Fibroblast of skin of left biceps (primary cell): ENCODE data around the gene KRT74.
"Not testable (repeated sequence)": the region's sequence is repeated elsewhere in the genome, so short reads cannot be mapped to it uniquely, and the experiment has no call there.

Source experiments
- DNase-seq, 2 experiments: peaks; one replicate each; pipeline ENCODE4 v3.0.0-alpha.2; 2013; ENCODE audit warnings: low read depth in 2 of 2

Gene KRT74

GRCh38 chr12:52603314-52603713, 29.7 kb upstream of the KRT74 start:
- no peak for DNase-seq

- no peak for DNase-seq
These were observed 28.9 kb upstream of the KRT74 start for GRCh38 chr12:52602552-52602951.

GRCh38 chr12:52601671-52602070, 28.0 kb upstream of the KRT74 start:
- no peak for DNase-seq

GRCh38 chr12:52600941-52601481, 27.4 kb upstream of the KRT74 start, which contains the start of gene KRT72:
Gene KRT72, minus strand, starts transcription at chr12:52601463. Its CDS starts 11 bp downstream, at chr12:52601452.
- no peak for DNase-seq

GRCh38 chr12:52600475-52600874, 26.8 kb upstream of the KRT74 start:
- no peak for DNase-seq

- DNase-seq = no peak
These were observed 26.4 kb upstream of the KRT74 start for GRCh38 chr12:52600071-52600470.

GRCh38 chr12:52598966-52599365, 25.3 kb upstream of the KRT74 start:
- no peak for DNase-seq

- DNase-seq = not testable (repeated sequence)
These were observed 20.6 kb upstream of the KRT74 start for GRCh38 chr12:52594237-52594636.

- DNase-seq = no peak
These were observed 17.9 kb upstream of the KRT74 start for GRCh38 chr12:52591521-52591920.

- no peak for DNase-seq
These were observed 16.4 kb upstream of the KRT74 start for GRCh38 chr12:52590021-52590420.

GRCh38 chr12:52587563-52587962, 13.9 kb upstream of the KRT74 start:
- DNase-seq = no peak

GRCh38 chr12:52585946-52586345, 12.3 kb upstream of the KRT74 start:
- no peak for DNase-seq

- no peak for DNase-seq
These were observed 11.4 kb upstream of the KRT74 start for GRCh38 chr12:52585066-52585465.

GRCh38 chr12:52584156-52584682, 10.6 kb upstream of the KRT74 start:
- DNase-seq = no peak

GRCh38 chr12:52582971-52583456, 9.4 kb upstream of the KRT74 start:
- peak; percentile 5 to 10 for DNase-seq

- DNase-seq = no peak
These were observed 8.8 kb upstream of the KRT74 start for GRCh38 chr12:52582486-52582885.

- DNase-seq = no peak
These were observed 7.8 kb upstream of the KRT74 start for GRCh38 chr12:52581481-52581880.

GRCh38 chr12:52581066-52581465, 7.4 kb upstream of the KRT74 start:
- no peak for DNase-seq

- DNase-seq = no peak
These were observed 6.9 kb upstream of the KRT74 start for GRCh38 chr12:52580496-52580895.

- DNase-seq = no peak
These were observed 6.1 kb upstream of the KRT74 start for GRCh38 chr12:52579468-52580465.

GRCh38 chr12:52578469-52578868, 4.8 kb upstream of the KRT74 start:
- DNase-seq = no peak

- DNase-seq = no peak
These were observed 3.7 kb upstream of the KRT74 start for GRCh38 chr12:52577316-52577715.

GRCh38 chr12:52575948-52576347, 2.3 kb upstream of the KRT74 start:
- DNase-seq = no peak
